Mesenchymal stem cell (in vitro differentiated cells and primary cell): ENCODE data around the gene RBMS3.

ENCODE experiments used
- DNase-seq: peaks from one replicate; pipeline ENCODE4 v3.0.0-alpha.2; 2013
- H2AFZ ChIP-seq: one replicate; pipeline ENCODE4 v1.6.1; 2013; ENCODE audit warnings: low read depth, mild to moderate bottlenecking, control low read depth, inconsistent platforms, low read length, moderate library complexity
- H2AK5ac ChIP-seq: 2 replicates; pipeline ENCODE4 v1.6.1; 2013; ENCODE audit warnings: low read length, moderate library complexity, mild to moderate bottlenecking, inconsistent platforms; ENCODE audit not compliant: severe bottlenecking
- H2BK120ac ChIP-seq: one replicate; pipeline ENCODE4 v1.6.1; 2013; ENCODE audit warnings: low read depth, mild to moderate bottlenecking, inconsistent platforms, low read length, moderate library complexity
- H2BK12ac ChIP-seq, 2 experiments: one replicate each; pipeline ENCODE4 v1.6.1; 2013; ENCODE audit warnings: inconsistent platforms in 2 of 2, low read length in 2 of 2, mild to moderate bottlenecking in 2 of 2, moderate library complexity in 2 of 2, control low read depth in 1 of 2
- H2BK15ac ChIP-seq: one replicate; pipeline ENCODE4 v1.6.1; 2013; ENCODE audit warnings: mild to moderate bottlenecking, low read depth, inconsistent platforms; ENCODE audit not compliant: poor library complexity, severe bottlenecking
- H2BK5ac ChIP-seq: 2 replicates; pipeline ENCODE4 v1.6.1; 2013; ENCODE audit warnings: low read depth, mild to moderate bottlenecking, low read length, control low read depth, inconsistent platforms; ENCODE audit not compliant: poor library complexity, severe bottlenecking
- H3K14ac ChIP-seq, 2 experiments: one replicate each; pipeline ENCODE4 v1.6.1; 2013; ENCODE audit warnings: inconsistent platforms in 2 of 2, low read length in 2 of 2, control low read depth in 1 of 2, mild to moderate bottlenecking in 1 of 2, moderate library complexity in 1 of 2
- H3K18ac ChIP-seq, 2 experiments: one replicate each; pipeline ENCODE4 v1.6.1; 2013; ENCODE audit warnings: inconsistent platforms in 2 of 2, low read length in 2 of 2, control low read depth in 1 of 2, low read depth in 1 of 2, mild to moderate bottlenecking in 1 of 2
- H3K23ac ChIP-seq, 2 experiments: one replicate each; pipeline ENCODE4 v1.6.1; 2013; ENCODE audit warnings: inconsistent platforms in 2 of 2, low read length in 2 of 2, mild to moderate bottlenecking in 2 of 2, moderate library complexity in 2 of 2, control low read depth in 1 of 2
- H3K27ac ChIP-seq: 2 replicates; pipeline ENCODE4 v1.5.1; 2013; ENCODE audit warnings: mild to moderate bottlenecking, moderate library complexity, low read length, control low read depth, inconsistent platforms; ENCODE audit not compliant: poor library complexity, severe bottlenecking
- H3K27me3 ChIP-seq, 2 experiments: 2 replicates each; pipeline versions ENCODE4 v1.6.1 to v1.7.0; 2013; ENCODE audit warnings: low read length in 2 of 2, mild to moderate bottlenecking in 2 of 2, moderate library complexity in 2 of 2, control low read depth in 1 of 2, inconsistent platforms in 1 of 2; ENCODE audit not compliant: control insufficient read depth in 1 of 2, insufficient read depth in 1 of 2
- H3K36me3 ChIP-seq, 2 experiments: 2 replicates each; pipeline versions ENCODE4 v1.6.1 to v1.7.0; 2013; ENCODE audit warnings: low read length in 2 of 2, control low read depth in 1 of 2, inconsistent platforms in 1 of 2, low read depth in 1 of 2, mild to moderate bottlenecking in 1 of 2; ENCODE audit not compliant: insufficient read depth in 2 of 2, control insufficient read depth in 1 of 2
- H3K4ac ChIP-seq, 2 experiments: one replicate each; pipeline ENCODE4 v1.6.1; 2013; ENCODE audit warnings: inconsistent platforms in 2 of 2, low read length in 2 of 2, mild to moderate bottlenecking in 2 of 2, moderate library complexity in 2 of 2, control low read depth in 1 of 2, low read depth in 1 of 2
- H3K4me1 ChIP-seq: 2 replicates; pipeline ENCODE4 v1.6.1; 2013; ENCODE audit warnings: low read depth, low read length, control low read depth; ENCODE audit not compliant: control insufficient read depth, insufficient read depth
- H3K4me2 ChIP-seq: 2 replicates; pipeline ENCODE4 v1.6.1; 2013; ENCODE audit warnings: low read length, mild to moderate bottlenecking, inconsistent platforms; ENCODE audit not compliant: poor library complexity, severe bottlenecking
- H3K4me3 ChIP-seq, 2 experiments: 2 replicates each; pipeline versions ENCODE4 v1.5.1 to v1.7.0; 2013; ENCODE audit warnings: low read length in 2 of 2, mild to moderate bottlenecking in 2 of 2, control low read depth in 1 of 2, low read depth in 1 of 2; ENCODE audit not compliant: insufficient read depth in 1 of 2
- H3K79me1 ChIP-seq: replicated peaks from 2 replicates; pipeline ENCODE4 v1.6.1; 2013; ENCODE audit warnings: mild to moderate bottlenecking, control low read depth, low read length, inconsistent platforms; ENCODE audit not compliant: poor library complexity, severe bottlenecking
- H3K9ac ChIP-seq: 2 replicates; pipeline ENCODE4 v1.7.0; 2013; ENCODE audit warnings: mild to moderate bottlenecking, low read length, moderate library complexity
- H3K9me3 ChIP-seq: 2 replicates; pipeline ENCODE4 v1.7.0; 2013; ENCODE audit warnings: mild to moderate bottlenecking, low read length; ENCODE audit not compliant: control insufficient read depth
- H4K8ac ChIP-seq: one replicate; pipeline ENCODE4 v1.6.1; 2013; ENCODE audit warnings: inconsistent platforms, mild to moderate bottlenecking, low read length, moderate library complexity
- H4K91ac ChIP-seq: one replicate; pipeline ENCODE4 v1.6.1; 2013; ENCODE audit warnings: mild to moderate bottlenecking, low read length, inconsistent platforms
- WGBS: methylation state at CpG from one replicate; pipeline ENCODE4 v1.1.7; 2013; ENCODE audit warnings: mixed read lengths; 5-methylcytosine and 5-hydroxymethylcytosine counted together

RBMS3 gene

DNA sequence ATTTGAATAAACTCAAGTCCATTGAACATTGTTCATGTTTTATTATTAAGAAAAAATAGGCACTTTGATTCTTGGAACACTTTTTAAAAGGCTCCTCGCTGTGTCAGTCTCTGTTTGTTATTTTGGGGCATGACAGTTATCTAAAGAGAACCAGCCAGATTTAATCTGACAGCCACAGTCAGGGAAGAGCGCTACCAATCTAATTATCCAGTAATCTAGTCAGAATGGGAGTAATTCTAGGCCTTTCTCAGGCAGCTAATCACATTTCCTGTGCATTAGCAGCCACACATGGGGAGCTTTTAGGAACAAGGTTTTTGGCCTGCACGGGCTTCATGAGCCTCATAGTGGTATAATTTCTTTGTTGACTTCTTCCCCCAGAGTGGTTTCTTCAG lies 362.2 kb downstream of the RBMS3 start:
- no peak overlapping the region for H3K4me3 ChIP-seq
- H2BK15ac ChIP-seq = no peak overlapping the region
- H2BK5ac ChIP-seq = no peak overlapping the region
- peak overlapping the region; percentile 43 for H2BK120ac ChIP-seq
- DNase-seq = no peak
- no peak overlapping the region for H3K27ac ChIP-seq
- H3K18ac ChIP-seq = peak overlapping the region in 1 of 2 experiments; percentile 77
- peak overlapping the region; percentile 56 for H2AK5ac ChIP-seq
- no peak overlapping the region for H3K4me2 ChIP-seq
- peak overlapping the region; percentile 18 for H3K9ac ChIP-seq
- no peak overlapping the region for H2AFZ ChIP-seq
- no peaks in the 10 kb centered on the region for H3K4me1 ChIP-seq
- H3K4ac ChIP-seq = no peak overlapping the region
- no peak overlapping the region for H3K14ac ChIP-seq
- no peak overlapping the region for H4K91ac ChIP-seq
- H3K36me3 ChIP-seq = no peaks in the 10 kb centered on the region
- H4K8ac ChIP-seq = no peak overlapping the region
- no peak overlapping the region for H2BK12ac ChIP-seq
- no peaks in the 10 kb centered on the region for H3K27me3 ChIP-seq
- 81% methylated on average over 3 of the region's 3 CpGs for WGBS
- no peaks in the 10 kb centered on the region for H3K9me3 ChIP-seq
- peaks cover 17% of the 10 kb centered on the region for H3K79me1 ChIP-seq
- no peak overlapping the region for H3K23ac ChIP-seq

DNA sequence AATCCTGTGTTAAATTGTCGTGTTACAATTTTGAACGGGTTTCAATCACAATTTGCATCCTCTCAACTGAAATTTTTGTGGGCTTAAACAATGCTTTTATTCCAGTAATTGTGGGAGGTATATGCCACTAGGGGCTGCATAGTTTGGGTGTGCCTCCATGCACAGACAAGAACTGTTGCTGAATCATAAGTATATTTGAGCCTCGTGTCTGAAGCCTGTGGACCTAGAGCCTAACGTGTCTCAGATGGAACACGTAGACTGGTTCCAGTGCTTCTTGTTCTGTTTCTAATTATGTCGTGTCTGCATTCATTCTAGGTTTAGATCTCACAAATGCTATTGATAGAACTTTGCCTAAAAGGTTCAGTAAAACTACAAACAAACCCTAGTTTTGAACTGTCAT lies 363.4 kb downstream of the RBMS3 start:
- 97% methylated on average over 6 of the region's 6 CpGs for WGBS

DNA sequence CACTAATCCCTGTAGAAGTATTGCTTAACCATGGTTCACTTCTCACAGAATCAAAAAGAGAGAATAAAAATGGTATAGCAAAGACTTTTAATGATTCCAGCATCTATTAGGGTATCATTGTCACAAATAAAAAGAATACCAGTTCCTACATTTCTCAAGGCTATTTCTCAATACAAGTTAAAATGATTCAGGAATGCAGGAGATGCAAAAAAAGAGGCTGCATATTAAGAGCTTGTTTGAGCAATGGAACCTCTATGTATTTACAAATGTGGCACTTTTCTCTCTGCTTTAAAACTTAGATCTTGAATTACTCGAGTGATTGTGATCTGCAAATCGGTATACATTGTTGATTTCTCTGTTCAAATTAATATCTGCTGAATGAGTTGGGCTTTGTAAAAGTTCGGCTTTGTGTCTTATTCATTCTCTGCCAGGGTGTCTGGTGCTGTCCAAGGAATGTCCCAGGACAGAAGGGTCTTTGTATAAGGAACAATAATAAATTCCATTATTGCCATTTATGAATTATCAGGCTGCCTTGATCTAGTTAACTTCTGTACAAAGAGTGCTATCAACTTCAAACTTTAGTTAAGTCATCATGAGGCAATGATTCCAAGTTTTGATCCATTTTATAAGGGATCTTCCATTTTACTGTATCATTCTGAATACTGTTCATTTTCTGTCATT lies 364.2 kb downstream of the RBMS3 start:
- no peaks in the 10 kb centered on the region for H3K27me3 ChIP-seq
- H3K4me1 ChIP-seq = no peaks in the 10 kb centered on the region
- H3K9me3 ChIP-seq = no peaks in the 10 kb centered on the region
- H3K4me2 ChIP-seq = no peak overlapping the region
- no peak overlapping the region for H3K18ac ChIP-seq
- H3K14ac ChIP-seq = no peak overlapping the region
- H3K79me1 ChIP-seq = peaks cover 18% of the 10 kb centered on the region
- no peak overlapping the region for H2AK5ac ChIP-seq
- H3K4me3 ChIP-seq = no peak overlapping the region
- H4K8ac ChIP-seq = no peak overlapping the region
- H3K23ac ChIP-seq = no peak overlapping the region
- H3K36me3 ChIP-seq = no peaks in the 10 kb centered on the region
- no peak overlapping the region for H4K91ac ChIP-seq
- DNase-seq = no peak
- H3K27ac ChIP-seq = no peak overlapping the region
- H2AFZ ChIP-seq = no peak overlapping the region
- H3K9ac ChIP-seq = no peak overlapping the region
- H2BK12ac ChIP-seq = no peak overlapping the region
- H2BK15ac ChIP-seq = no peak overlapping the region
- WGBS = 93% methylated on average over 3 of the region's 3 CpGs
- H2BK5ac ChIP-seq = no peak overlapping the region
- no peak overlapping the region for H3K4ac ChIP-seq
- no peak overlapping the region for H2BK120ac ChIP-seq

More for the DNA sequence above, 363.4 kb downstream of the RBMS3 start:
- Histone ChIP-seq H3K18ac (peak overlapping the region in 1 of 2 experiments; percentile 62), H3K27me3 (no peaks in the 10 kb centered on the region), H3K79me1 (peaks cover 18% of the 10 kb centered on the region), H2AK5ac (no peak overlapping the region), H2BK15ac (no peak overlapping the region), H2BK120ac (no peak overlapping the region), H3K14ac (no peak overlapping the region), H3K4me3 (no peak overlapping the region), H3K4me2 (no peak overlapping the region), H3K23ac (no peak overlapping the region), H3K4ac (no peak overlapping the region), H2BK12ac (peak overlapping the region in 1 of 2 experiments; percentile 84), H3K4me1 (no peaks in the 10 kb centered on the region), H2AFZ (no peak overlapping the region), H3K9me3 (no peaks in the 10 kb centered on the region), H3K9ac (no peak overlapping the region), H3K27ac (no peak overlapping the region), H3K36me3 (no peaks in the 10 kb centered on the region), H4K91ac (no peak overlapping the region), H4K8ac (no peak overlapping the region), H2BK5ac (no peak overlapping the region)
- DNase-seq = no peak

DNA sequence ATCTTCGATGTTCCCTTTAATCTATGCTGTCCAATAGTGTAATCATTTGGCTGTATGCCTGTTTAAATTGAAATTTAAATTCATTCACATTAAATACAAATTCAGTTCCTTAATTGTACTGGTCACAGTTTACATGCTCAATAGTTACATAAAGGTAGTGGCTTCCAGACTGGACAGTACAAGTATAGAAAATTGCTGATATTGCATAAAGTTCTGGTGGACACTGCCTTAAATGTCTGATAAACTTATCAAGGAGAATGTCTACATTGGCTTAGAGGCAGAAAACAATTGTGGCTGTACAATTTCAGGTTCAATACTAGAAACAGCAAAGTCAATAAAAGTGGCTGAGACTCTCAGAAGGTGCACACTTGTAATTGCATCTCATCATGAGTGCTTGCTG lies 365.2 kb downstream of the RBMS3 start:
- no peaks in the 10 kb centered on the region for H3K36me3 ChIP-seq
- H3K79me1 ChIP-seq = peaks cover 18% of the 10 kb centered on the region
- no peak overlapping the region for H4K91ac ChIP-seq
- DNase-seq = no peak
- no peak overlapping the region for H3K14ac ChIP-seq
- no peak overlapping the region for H2BK15ac ChIP-seq
- H3K23ac ChIP-seq = no peak overlapping the region
- no peak overlapping the region for H2AFZ ChIP-seq
- H3K9me3 ChIP-seq = no peaks in the 10 kb centered on the region
- no peak overlapping the region for H3K27ac ChIP-seq
- H2BK5ac ChIP-seq = no peak overlapping the region
- H2BK120ac ChIP-seq = no peak overlapping the region
- H3K27me3 ChIP-seq = no peaks in the 10 kb centered on the region
- no peak overlapping the region for H2AK5ac ChIP-seq
- H3K9ac ChIP-seq = no peak overlapping the region
- no peak overlapping the region for H2BK12ac ChIP-seq
- no peaks in the 10 kb centered on the region for H3K4me1 ChIP-seq
- no peak overlapping the region for H3K4ac ChIP-seq
- H4K8ac ChIP-seq = no peak overlapping the region
- no peak overlapping the region for H3K4me2 ChIP-seq
- H3K18ac ChIP-seq = no peak overlapping the region
- WGBS = no CpG with 5 or more reads among the region's 1 CpG
- no peak overlapping the region for H3K4me3 ChIP-seq
